SK-N-SH (cell line): ENCODE measurements around the gene RAB27B.

ENCODE experiments used
- FOXJ3 ChIP-seq: sonication (generic); formaldehyde crosslinking; IDR thresholded peaks from 2 replicates; pipeline ENCODE4 v1.5.1; 2020; ENCODE audit warnings: mild to moderate bottlenecking, missing genetic modification reagents
- SIN3A ChIP-seq: IDR thresholded peaks from 2 replicates; pipeline ENCODE4 v1.6.1; 2012; ENCODE audit warnings: low read depth, mild to moderate bottlenecking, low read length, moderate library complexity, borderline replicate concordance
- TAF1 ChIP-seq: IDR thresholded peaks from 2 replicates; pipeline ENCODE4 v1.6.1; 2012; ENCODE audit warnings: low read depth, mild to moderate bottlenecking, low read length, moderate library complexity, borderline replicate concordance
- TCF12 ChIP-seq: IDR thresholded peaks from 2 replicates; pipeline ENCODE4 v1.4.0; 2012
- YY1 ChIP-seq: IDR thresholded peaks from 2 replicates; pipeline ENCODE4 v1.4.0; 2012; ENCODE audit warnings: low read depth, mild to moderate bottlenecking
- TF ChIP-seq, protein P1 (sequence below): fragments of 200-600 bp; sonication (generic); IDR thresholded peaks from 2 replicates; pipeline ENCODE4 v1.6.1; 2017; ENCODE audit warnings: antibody characterized with exemption, mild to moderate bottlenecking, moderate library complexity
- TF ChIP-seq, protein P2 (sequence below): IDR thresholded peaks from 2 replicates; pipeline ENCODE4 v1.6.1; 2012; ENCODE audit warnings: mild to moderate bottlenecking, low read depth, low read length, moderate library complexity

DNA sequence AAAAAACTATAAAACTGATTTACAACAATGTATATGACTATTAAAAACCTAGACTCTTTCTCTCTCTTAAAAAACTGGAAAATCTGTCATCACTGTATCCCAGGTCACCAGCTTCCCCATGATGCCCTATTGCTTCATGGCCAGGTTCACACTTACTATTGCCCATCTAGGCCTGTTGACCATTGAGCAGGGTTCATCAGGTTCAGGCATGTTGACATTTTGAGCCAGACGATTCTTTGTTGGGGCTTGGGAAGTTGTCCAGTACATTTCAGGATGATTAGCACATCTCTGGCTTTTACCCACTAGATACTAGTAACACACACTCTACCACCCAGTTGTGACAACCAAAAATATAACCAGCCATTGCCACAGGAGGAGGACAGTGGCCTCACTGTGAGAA lies 26.9 kb upstream of the RAB27B start:
- TF ChIP-seq, protein P1, sequence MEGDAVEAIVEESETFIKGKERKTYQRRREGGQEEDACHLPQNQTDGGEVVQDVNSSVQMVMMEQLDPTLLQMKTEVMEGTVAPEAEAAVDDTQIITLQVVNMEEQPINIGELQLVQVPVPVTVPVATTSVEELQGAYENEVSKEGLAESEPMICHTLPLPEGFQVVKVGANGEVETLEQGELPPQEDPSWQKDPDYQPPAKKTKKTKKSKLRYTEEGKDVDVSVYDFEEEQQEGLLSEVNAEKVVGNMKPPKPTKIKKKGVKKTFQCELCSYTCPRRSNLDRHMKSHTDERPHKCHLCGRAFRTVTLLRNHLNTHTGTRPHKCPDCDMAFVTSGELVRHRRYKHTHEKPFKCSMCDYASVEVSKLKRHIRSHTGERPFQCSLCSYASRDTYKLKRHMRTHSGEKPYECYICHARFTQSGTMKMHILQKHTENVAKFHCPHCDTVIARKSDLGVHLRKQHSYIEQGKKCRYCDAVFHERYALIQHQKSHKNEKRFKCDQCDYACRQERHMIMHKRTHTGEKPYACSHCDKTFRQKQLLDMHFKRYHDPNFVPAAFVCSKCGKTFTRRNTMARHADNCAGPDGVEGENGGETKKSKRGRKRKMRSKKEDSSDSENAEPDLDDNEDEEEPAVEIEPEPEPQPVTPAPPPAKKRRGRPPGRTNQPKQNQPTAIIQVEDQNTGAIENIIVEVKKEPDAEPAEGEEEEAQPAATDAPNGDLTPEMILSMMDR: no peak
- TF ChIP-seq SIN3A (no peak), YY1 (no peak), TAF1 (no peak), TCF12 (no peak), FOXJ3 (no peak)
- TF ChIP-seq, protein P2, sequence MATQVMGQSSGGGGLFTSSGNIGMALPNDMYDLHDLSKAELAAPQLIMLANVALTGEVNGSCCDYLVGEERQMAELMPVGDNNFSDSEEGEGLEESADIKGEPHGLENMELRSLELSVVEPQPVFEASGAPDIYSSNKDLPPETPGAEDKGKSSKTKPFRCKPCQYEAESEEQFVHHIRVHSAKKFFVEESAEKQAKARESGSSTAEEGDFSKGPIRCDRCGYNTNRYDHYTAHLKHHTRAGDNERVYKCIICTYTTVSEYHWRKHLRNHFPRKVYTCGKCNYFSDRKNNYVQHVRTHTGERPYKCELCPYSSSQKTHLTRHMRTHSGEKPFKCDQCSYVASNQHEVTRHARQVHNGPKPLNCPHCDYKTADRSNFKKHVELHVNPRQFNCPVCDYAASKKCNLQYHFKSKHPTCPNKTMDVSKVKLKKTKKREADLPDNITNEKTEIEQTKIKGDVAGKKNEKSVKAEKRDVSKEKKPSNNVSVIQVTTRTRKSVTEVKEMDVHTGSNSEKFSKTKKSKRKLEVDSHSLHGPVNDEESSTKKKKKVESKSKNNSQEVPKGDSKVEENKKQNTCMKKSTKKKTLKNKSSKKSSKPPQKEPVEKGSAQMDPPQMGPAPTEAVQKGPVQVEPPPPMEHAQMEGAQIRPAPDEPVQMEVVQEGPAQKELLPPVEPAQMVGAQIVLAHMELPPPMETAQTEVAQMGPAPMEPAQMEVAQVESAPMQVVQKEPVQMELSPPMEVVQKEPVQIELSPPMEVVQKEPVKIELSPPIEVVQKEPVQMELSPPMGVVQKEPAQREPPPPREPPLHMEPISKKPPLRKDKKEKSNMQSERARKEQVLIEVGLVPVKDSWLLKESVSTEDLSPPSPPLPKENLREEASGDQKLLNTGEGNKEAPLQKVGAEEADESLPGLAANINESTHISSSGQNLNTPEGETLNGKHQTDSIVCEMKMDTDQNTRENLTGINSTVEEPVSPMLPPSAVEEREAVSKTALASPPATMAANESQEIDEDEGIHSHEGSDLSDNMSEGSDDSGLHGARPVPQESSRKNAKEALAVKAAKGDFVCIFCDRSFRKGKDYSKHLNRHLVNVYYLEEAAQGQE: no peak
